ENCODE results near the gene SLIRP.
A peak's percentile ranks its signal among the peaks of the same experiment; 100 is the strongest.
"Not testable (repeated sequence)": the region's sequence is repeated elsewhere in the genome, so short reads cannot be mapped to it uniquely, and the experiment has no call there.

The SLIRP gene

DNA sequence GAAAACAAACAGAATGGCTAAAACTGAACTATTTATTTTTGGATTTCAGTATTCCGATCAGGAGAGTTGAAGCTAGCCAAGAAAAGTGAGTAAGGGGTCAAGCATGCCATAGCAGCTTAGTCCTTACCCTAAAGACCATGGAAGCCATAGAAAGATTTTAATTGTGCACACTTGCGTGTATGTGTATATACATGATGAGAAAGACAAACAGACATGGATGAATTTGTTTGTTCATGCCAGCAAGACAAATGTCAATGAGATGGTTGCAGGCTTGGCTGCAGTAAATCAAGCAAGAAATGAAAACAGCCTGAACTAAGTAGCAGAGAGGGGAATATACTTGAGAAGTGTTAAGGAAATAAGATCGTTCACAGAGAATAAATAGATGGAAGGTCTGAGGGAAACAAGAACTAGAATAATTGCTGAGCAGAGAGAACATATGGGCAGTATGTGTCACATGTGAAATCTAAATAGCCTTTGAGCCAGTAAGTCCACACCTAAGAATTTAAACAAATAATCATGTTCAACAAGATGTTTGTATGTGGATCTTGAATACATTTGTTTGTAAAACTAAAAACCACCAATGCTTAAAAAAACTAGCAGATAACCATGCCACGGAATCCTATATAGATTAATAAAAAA lies 38.3 kb downstream of the SLIRP start:
- DNase-seq (ENCODE audit: low spot score): no peak

DNA sequence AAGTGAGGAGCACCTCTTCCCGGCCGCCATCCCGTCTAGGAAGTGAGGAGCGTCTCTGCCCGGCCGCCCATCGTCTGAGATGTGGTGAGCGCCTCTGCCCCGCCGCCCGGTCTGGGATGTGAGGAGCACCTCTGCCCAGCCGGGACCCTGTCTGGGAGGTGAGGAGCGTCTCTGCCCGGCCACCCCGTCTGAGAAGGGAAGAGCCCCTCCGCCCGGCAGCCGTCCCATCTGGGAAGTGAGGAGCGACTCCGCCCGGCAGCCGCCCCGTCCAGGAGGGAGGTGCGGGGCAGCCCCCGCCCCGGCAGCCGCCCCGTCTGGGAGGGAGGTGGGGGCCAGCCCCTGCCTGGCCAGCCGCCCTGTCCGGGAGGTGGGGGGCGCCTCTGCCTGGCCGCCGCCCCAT lies 39.5 kb downstream of the SLIRP start:
- DNase-seq (ENCODE audit: low spot score): not testable (repeated sequence)

DNA sequence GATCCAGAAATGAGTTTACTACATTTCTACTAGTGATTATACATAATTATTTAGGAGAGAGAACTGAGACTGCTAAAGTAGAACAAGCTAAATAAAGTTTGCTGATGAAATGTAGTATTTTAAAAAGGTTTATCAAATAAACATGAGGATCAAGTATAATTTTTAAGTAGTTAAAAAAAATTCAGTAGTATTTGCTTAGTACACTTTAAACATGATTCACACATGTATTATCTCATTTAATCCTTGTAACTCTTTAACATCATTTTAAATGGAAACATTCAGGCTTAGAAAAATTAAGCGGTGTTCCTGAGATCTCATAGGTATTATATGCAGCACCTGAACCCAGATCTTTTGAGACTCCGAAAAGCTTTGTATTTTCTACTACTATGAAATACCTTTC lies 44.4 kb downstream of the SLIRP start:
- DNase-seq (ENCODE audit: low spot score): no peak

DNA sequence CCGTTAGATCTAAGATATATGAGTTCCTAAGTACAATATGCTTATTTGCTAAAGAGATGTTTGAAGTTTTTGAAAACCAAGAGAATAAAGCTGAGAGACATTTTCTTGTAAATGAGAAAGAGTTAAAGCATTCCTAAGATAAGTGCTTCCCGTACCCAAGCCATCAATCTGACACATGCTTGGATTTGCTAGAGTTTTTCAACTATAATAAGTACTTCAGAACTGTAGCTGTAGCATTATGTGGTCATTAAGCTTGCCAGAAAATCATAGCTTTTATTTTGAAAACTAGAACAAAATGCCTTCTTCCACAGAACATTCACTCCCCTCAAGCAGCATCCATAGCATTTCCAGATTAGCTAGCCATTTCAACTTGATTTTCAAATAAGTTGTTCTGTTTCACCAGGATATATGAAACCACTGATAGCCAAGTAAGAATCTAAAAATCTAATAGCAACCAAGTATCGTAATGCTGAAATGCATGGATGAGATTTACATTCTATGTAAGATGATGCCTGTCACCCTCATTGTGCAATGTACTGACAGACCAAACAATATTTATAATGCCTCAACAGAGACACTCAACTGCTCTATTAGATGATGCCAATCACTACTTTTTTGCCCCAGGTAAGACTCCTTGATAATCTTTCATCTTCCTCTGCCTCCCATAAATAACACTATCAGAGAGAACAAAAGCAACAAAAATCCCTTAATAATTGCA lies 45.1 kb downstream of the SLIRP start:
- DNase-seq (ENCODE audit: low spot score): no peak

DNA sequence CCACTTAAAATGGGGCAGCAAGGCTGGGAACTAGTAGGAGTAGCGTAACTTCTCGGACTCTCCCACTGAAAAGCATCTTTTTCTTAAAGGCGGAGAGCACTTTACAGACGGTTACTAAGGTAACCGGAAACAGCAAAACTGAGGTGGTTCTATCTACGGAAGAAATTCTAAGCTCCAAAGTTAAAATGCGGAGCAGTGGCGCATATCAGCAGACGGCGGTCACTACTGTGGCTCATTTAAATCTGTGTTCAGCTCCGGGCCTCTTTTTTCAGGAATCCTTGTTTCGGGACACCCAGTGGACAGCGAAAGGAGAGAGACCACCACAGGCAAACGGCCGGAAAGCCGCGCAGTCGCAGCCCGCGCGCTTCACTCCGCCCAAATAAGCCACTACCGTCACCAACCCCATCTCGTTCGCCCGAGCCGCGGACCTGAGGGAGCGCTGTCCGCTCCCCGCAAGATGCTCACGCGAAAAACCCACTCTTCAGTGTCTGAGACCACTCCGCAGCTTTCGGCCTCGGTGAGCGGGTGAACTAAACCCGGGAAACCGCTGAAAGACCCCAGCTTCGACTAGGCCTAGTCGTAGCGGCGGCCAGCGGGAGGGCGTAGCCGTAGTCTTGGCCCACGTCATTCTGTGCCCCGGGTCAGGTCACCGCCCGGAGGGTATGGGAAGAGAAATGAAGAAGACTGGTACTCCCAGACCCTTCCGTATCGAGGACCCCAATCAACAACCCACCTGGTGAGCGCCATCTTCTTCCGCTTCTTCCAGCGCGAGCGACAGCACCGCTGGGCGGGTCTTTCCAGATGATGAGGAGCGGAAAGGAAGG lies 52.7 kb downstream of the SLIRP start, which contains the start of gene SNW1:
Gene SNW1 (minus strand): TSS at position 776 of the 824 bp plus-strand sequence. CDS start 29 bp downstream, at position 747.
- DNase-seq (ENCODE audit: low spot score): peak; percentile 92

GRCh38 chr14:77761205-77761931 lies 53.5 kb downstream of the SLIRP start:
- DNase-seq (ENCODE audit: low spot score): peak; percentile 52

DNA sequence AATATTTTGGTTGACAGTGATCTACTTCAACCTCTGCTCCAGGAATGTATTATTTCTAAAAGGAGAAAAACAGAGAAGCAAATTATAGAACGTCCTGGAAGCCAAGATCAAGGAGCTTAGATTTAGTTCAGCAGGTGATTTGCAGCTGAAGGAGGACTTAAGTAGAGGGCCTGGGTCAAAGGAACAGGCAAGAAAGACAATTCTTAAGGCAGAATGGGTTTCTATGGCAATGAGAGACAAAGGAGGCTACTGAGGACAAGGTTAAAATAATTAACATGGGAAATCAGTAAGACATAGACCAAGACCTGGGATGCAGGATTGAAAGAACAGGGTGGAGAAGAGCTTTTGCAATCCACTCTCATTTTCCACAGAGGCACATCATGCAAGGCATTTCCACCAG lies 55.4 kb downstream of the SLIRP start:
- DNase-seq (ENCODE audit: low spot score): peak; percentile 10

GRCh38 chr14:77763978-77764377 lies 56.1 kb downstream of the SLIRP start:
- no peak for DNase-seq (ENCODE audit: low spot score)

Measured in iPS-NIHi11 (cell line).